Fibroblast of skin of left biceps (primary cell): ENCODE measurements around the gene SLC27A3.
A peak's percentile ranks its signal among the peaks of the same experiment; 100 is the strongest.

ENCODE experiments used
- DNase-seq, 2 experiments: peaks; one replicate each; pipeline ENCODE4 v3.0.0-alpha.2; 2013; ENCODE audit warnings: low read depth in 2 of 2

SLC27A3 gene

GRCh38 chr1:153774780-153775457 is at the start of gene SLC27A3:
TSS of gene SLC27A3 (plus strand) at chr1:153775407. CDS start at chr1:153775498, 91 bp downstream.
- peak in 1 of 2 experiments; percentile 17 for DNase-seq

GRCh38 chr1:153727463-153728304 is 47.5 kb upstream of the SLC27A3 start, which contains the start of gene INTS3:
TSS of gene INTS3 (plus strand) at chr1:153728050. CDS start at chr1:153728635, 585 bp downstream.
- peak; percentile 100 for DNase-seq

GRCh38 chr1:153728305-153729066 is 46.7 kb upstream of the SLC27A3 start:
- DNase-seq = peak in 1 of 2 experiments; percentile 19

GRCh38 chr1:153730468-153730988 is 44.7 kb upstream of the SLC27A3 start:
- DNase-seq = no peak

- DNase-seq = no peak
Observed at GRCh38 chr1:153733970-153734369, 41.2 kb upstream of the SLC27A3 start.

GRCh38 chr1:153734396-153735089 is 40.7 kb upstream of the SLC27A3 start:
- no peak for DNase-seq

- no peak for DNase-seq
Observed at GRCh38 chr1:153735090-153735420, 40.2 kb upstream of the SLC27A3 start.

GRCh38 chr1:153741986-153742385 is 33.2 kb upstream of the SLC27A3 start:
- DNase-seq = no peak

GRCh38 chr1:153742411-153743142 is 32.6 kb upstream of the SLC27A3 start:
- peak in 1 of 2 experiments; percentile 15 for DNase-seq

GRCh38 chr1:153745417-153745816 is 29.8 kb upstream of the SLC27A3 start:
- no peak for DNase-seq

- no peak for DNase-seq
Observed at GRCh38 chr1:153746174-153746573, 29.0 kb upstream of the SLC27A3 start.

GRCh38 chr1:153748903-153749302 is 26.3 kb upstream of the SLC27A3 start:
- DNase-seq = no peak

GRCh38 chr1:153749408-153750005 is 25.7 kb upstream of the SLC27A3 start:
- DNase-seq = peak; percentile 26

- no peak for DNase-seq
Observed at GRCh38 chr1:153750026-153750995, 24.9 kb upstream of the SLC27A3 start.

- no peak for DNase-seq
Observed at GRCh38 chr1:153752072-153752471, 23.1 kb upstream of the SLC27A3 start.

- DNase-seq = no peak
Observed at GRCh38 chr1:153752571-153753195, 22.5 kb upstream of the SLC27A3 start.

GRCh38 chr1:153754266-153754665 is 20.9 kb upstream of the SLC27A3 start:
- no peak for DNase-seq

- DNase-seq = no peak
Observed at GRCh38 chr1:153760440-153760839, 14.8 kb upstream of the SLC27A3 start.
